Keratinocyte (primary cell): ENCODE measurements around the gene EEF1AKMT2. TPM values are rescaled to one million over a fixed set of nuclear protein-coding genes. Genes with fewer than 3 reads are reported as not detected.

Source experiments
- DNase-seq: peaks from one replicate; pipeline ENCODE4 v3.0.0-alpha.2; 2011; ENCODE audit warnings: low read depth, missing footprints, low spot score
- FAIRE-seq: peaks from 2 replicates; lab custom pipeline; 2011; peaks lifted over from hg19 to GRCh38; lab: Jason Lieb, UNC
- H2AFZ ChIP-seq: 2 replicates; pipeline ENCODE4 v1.6.0; 2012; ENCODE audit warnings: low read length, control low read depth, inconsistent platforms; ENCODE audit not compliant: control insufficient read depth
- H3K27ac ChIP-seq: 2 replicates; pipeline ENCODE4 v1.5.1; 2011; ENCODE audit warnings: low read length; ENCODE audit not compliant: control insufficient read depth, insufficient read depth
- H3K27me3 ChIP-seq: 3 replicates; pipeline ENCODE4 v1.6.0; 2011; ENCODE audit warnings: low read length; ENCODE audit not compliant: control insufficient read depth, insufficient read depth; ENCODE audit errors: extremely low read depth
- H3K36me3 ChIP-seq, 2 experiments: 2 replicates in 1 of 2; 3 replicates in 1 of 2; pipeline ENCODE4 v1.5.1; 2011; ENCODE audit warnings: low read length in 2 of 2, mild to moderate bottlenecking in 1 of 2; ENCODE audit not compliant: control insufficient read depth in 2 of 2, insufficient read depth in 2 of 2; ENCODE audit errors: extremely low read depth in 1 of 2
- H3K4me1 ChIP-seq: 3 replicates; pipeline ENCODE4 v1.5.1; 2011; ENCODE audit warnings: low read length; ENCODE audit not compliant: control insufficient read depth, insufficient read depth; ENCODE audit errors: extremely low read depth
- H3K4me2 ChIP-seq: 3 replicates; pipeline ENCODE4 v1.6.0; 2011; ENCODE audit warnings: low read depth, low read length; ENCODE audit not compliant: control insufficient read depth, insufficient read depth; ENCODE audit errors: extremely low read depth
- H3K4me3 ChIP-seq, 3 experiments: fragments of 200-600 bp in 1 of 3; sonication (generic) in 1 of 3; 2 replicates in 2 of 3; 3 replicates in 1 of 3; pipeline ENCODE4 v1.5.1; 2011 to 2016; ENCODE audit warnings: low read length in 3 of 3, mild to moderate bottlenecking in 3 of 3, control low read depth in 2 of 3, inconsistent platforms in 1 of 3, low read depth in 1 of 3, mixed read lengths in 1 of 3, mixed run types in 1 of 3, moderate library complexity in 1 of 3; ENCODE audit not compliant: control insufficient read depth in 2 of 3, insufficient read depth in 2 of 3; ENCODE audit errors: extremely low read depth in 1 of 3
- H3K79me2 ChIP-seq: 2 replicates; pipeline ENCODE4 v1.6.0; 2012; ENCODE audit warnings: low read length; ENCODE audit not compliant: control insufficient read depth, insufficient read depth
- H3K9ac ChIP-seq: 3 replicates; pipeline ENCODE4 v1.6.0; 2011; ENCODE audit warnings: low read length; ENCODE audit not compliant: control insufficient read depth, insufficient read depth; ENCODE audit errors: extremely low read depth
- H3K9me1 ChIP-seq: 3 replicates; pipeline ENCODE4 v1.6.0; 2011; ENCODE audit warnings: low read length; ENCODE audit not compliant: control insufficient read depth, insufficient read depth; ENCODE audit errors: extremely low read depth
- H3K9me3 ChIP-seq: 2 replicates; pipeline ENCODE4 v1.5.1; 2012; ENCODE audit warnings: low read depth, low read length; ENCODE audit not compliant: control insufficient read depth
- H4K20me1 ChIP-seq: 3 replicates; pipeline ENCODE4 v1.6.0; 2011; ENCODE audit warnings: low read length; ENCODE audit not compliant: control insufficient read depth, insufficient read depth; ENCODE audit errors: extremely low read depth
- EZH2 ChIP-seq: IDR thresholded peaks from one replicate; pipeline ENCODE4 v1.6.1; 2012; ENCODE audit warnings: inconsistent platforms, mild to moderate bottlenecking, low read length, moderate library complexity
- dilution Hi-C: fragments of 300-500 bp; cut with MboI; formaldehyde crosslinking; loops from one replicate; pipeline ENCODE4 v1.7.0; 2020; ENCODE audit warnings: low sequenced_read_pairs; ENCODE audit not compliant: extremely low pct_ligation_motif_present
- polyA plus RNA-seq, 5 experiments: library from polyadenylated mRNA; depleted of rRNA in 3 of 5; stranded (reverse) in 3 of 5; stranded (forward) in 1 of 5; unstranded in 1 of 5; fragments of >200 nt; gene quantifications; 1 replicate in 1 of 5; 2 replicates in 3 of 5; 3 replicates in 1 of 5; pipeline versions ENCODE4 v1.2.1 to v1.2.3, GENCODE V29; 2011 to 2012; ENCODE audit warnings: missing spikeins in 2 of 5, low read depth in 1 of 5, low replicate concordance in 1 of 5
- TF ChIP-seq, protein P1 (sequence below), 3 experiments: IDR thresholded peaks in 1 of 3; conservative IDR thresholded peaks in 1 of 3; optimal IDR thresholded peaks in 1 of 3; 2 replicates in 2 of 3; 3 replicates in 1 of 3; pipeline versions ENCODE3 to v1.5.1; 2011; ENCODE audit warnings: low read length in 3 of 3, mild to moderate bottlenecking in 3 of 3, moderate library complexity in 2 of 3, control low read depth in 1 of 3, inconsistent platforms in 1 of 3; ENCODE audit not compliant: insufficient read depth in 2 of 3; ENCODE audit errors: extremely low read depth in 1 of 3

Gene EEF1AKMT2
- polyA plus RNA-seq, 1 donor (not counting 4 experiments of a cell fraction or from before 2014, with no cell fraction given) = 19.1 TPM

DNA sequence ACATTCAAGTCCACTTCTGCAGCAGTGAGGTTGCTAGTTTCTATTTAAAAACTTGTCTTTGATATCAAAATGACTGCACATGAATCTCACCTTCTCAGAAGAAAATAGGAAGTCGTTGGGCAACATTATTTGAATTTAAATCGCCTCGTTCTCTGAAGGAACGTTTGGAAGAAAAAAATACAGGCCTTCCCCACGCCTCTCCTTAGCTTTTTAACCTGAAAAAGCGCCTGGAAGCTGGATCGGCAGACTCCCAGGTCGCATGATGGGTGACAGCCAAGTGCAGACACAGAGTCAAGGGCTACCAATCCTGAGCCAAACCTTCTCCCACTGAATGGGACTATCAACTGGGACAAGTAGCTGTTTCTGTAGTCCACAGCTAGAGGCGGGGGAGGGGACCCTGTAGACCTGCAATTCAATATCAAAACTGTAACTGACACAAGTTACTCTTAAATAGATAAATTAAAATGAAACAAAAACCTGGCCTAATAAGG, 49.7 kb downstream of the EEF1AKMT2 start:
- peak overlapping the region; percentile 98 for H3K4me2 ChIP-seq
- H3K36me3 ChIP-seq = no peaks in the 10 kb centered on the region
- FAIRE-seq (no peak), DNase-seq (no peak)
- H3K9me3 ChIP-seq = no peaks in the 10 kb centered on the region
- peaks cover 47% of the 10 kb centered on the region for H3K79me2 ChIP-seq
- peaks cover 81% of the 10 kb centered on the region for H3K4me1 ChIP-seq
- H4K20me1 ChIP-seq = no peaks in the 10 kb centered on the region
- H3K9me1 ChIP-seq = no peaks in the 10 kb centered on the region
- no peaks in the 10 kb centered on the region for H3K27me3 ChIP-seq
- H3K4me3 ChIP-seq = peak overlapping the region; percentile 77 to 90 (median 87)
- peak overlapping the region; percentile 83 for H3K9ac ChIP-seq
- no peak overlapping the region for H2AFZ ChIP-seq
- H3K27ac ChIP-seq = peak overlapping the region; percentile 87
- no peak for TF ChIP-seq EZH2
- TF ChIP-seq, protein P1, sequence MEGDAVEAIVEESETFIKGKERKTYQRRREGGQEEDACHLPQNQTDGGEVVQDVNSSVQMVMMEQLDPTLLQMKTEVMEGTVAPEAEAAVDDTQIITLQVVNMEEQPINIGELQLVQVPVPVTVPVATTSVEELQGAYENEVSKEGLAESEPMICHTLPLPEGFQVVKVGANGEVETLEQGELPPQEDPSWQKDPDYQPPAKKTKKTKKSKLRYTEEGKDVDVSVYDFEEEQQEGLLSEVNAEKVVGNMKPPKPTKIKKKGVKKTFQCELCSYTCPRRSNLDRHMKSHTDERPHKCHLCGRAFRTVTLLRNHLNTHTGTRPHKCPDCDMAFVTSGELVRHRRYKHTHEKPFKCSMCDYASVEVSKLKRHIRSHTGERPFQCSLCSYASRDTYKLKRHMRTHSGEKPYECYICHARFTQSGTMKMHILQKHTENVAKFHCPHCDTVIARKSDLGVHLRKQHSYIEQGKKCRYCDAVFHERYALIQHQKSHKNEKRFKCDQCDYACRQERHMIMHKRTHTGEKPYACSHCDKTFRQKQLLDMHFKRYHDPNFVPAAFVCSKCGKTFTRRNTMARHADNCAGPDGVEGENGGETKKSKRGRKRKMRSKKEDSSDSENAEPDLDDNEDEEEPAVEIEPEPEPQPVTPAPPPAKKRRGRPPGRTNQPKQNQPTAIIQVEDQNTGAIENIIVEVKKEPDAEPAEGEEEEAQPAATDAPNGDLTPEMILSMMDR (optimal IDR thresholded peaks at IDR 0.05 in 1 of 3, IDR thresholded peaks at IDR 0.05 in 1 of 3, conservative IDR thresholded peaks at IDR 0.05 in 1 of 3; ENCODE audit: extremely low read depth in 1 of 3, insufficient read depth in 2 of 3, low read length in 3 of 3) = no peak
- dilution Hi-C loops = no loop called here

DNA sequence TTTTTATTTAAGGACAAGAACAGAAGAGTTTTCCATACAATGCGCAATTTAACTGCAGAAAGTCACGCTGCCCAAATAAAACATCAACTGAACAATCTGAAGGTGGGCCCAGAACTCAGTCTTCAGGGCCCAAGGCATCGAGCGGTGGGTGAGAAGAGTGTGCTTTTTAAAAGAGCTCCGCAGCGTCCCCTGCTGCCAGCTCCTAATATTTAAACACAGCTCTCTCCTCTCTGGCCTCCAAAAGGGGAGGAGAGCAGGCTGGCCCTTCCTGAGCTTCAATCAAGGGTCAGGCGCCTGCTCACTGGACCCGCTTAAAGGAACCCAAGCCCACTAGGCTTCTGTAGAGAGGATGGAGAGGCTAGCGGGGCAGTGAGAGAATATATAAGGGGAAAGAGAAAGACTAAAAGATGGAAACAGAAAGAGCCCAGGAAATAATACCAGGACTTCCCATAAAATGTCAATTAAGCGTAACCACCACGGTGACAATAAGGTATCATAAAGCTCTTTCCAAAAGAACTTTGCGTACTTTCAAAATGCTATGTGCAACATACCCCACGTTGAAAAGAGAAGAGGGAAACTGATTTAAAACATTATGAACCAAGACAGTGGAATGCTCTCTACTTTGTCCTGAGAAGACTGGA, 50.3 kb downstream of the EEF1AKMT2 start:
- H3K4me1 ChIP-seq = peaks cover 81% of the 10 kb centered on the region

More for the DNA sequence above, 50.3 kb downstream of the EEF1AKMT2 start:
- Histone ChIP-seq H3K9ac (peak overlapping the region; percentile 83), H3K4me2 (peak overlapping the region; percentile 98), H3K9me3 (no peaks in the 10 kb centered on the region), H3K4me3 (peak overlapping the region; percentile 5 to 90 (median 77)), H2AFZ (no peak overlapping the region), H4K20me1 (no peaks in the 10 kb centered on the region), H3K27ac (peak overlapping the region; percentile 87), H3K9me1 (peaks cover 2% of the 10 kb centered on the region), H3K36me3 (no peaks in the 10 kb centered on the region), H3K27me3 (no peaks in the 10 kb centered on the region), H3K79me2 (peaks cover 51% of the 10 kb centered on the region)
- FAIRE-seq = peak; percentile 78
- DNase-seq = no peak
- dilution Hi-C loops = no loop called here
- TF ChIP-seq, protein P1 (optimal IDR thresholded peaks at IDR 0.05 in 1 of 3, IDR thresholded peaks at IDR 0.05 in 1 of 3, conservative IDR thresholded peaks at IDR 0.05 in 1 of 3; ENCODE audit: extremely low read depth in 1 of 3, insufficient read depth in 2 of 3, low read length in 3 of 3) = peak; percentile 68 to 87 (median 86)
- no peak for TF ChIP-seq EZH2
